Measurements from ENCODE around the gene CABLES2. TPM values are rescaled to one million over a fixed set of nuclear protein-coding genes. Genes with fewer than 3 reads are reported as not detected.

CABLES2 gene
- total RNA-seq, 1 donor from 2014 or later = 6.9 TPM

GRCh38 chr20:62404761-62405107 is 2.4 kb downstream of the CABLES2 start:
- DNase-seq (ENCODE audit: low read depth) = no peak
- Histone ChIP-seq H3K27me3 (ENCODE audit: control insufficient read depth, insufficient read depth, low read length) (peaks cover 2% of the 10 kb centered on the region), H3K4me3 (ENCODE audit: low read depth, low read length) (no peak overlapping the region), H3K36me3 (ENCODE audit: control insufficient read depth, insufficient read depth, low read length) (no peaks in the 10 kb centered on the region)
- TF ChIP-seq CTCF (IDR thresholded peaks at IDR 0.05; ENCODE audit: insufficient read depth, low read length, poor library complexity, severe bottlenecking) = no peak

- Histone ChIP-seq H3K27me3 (ENCODE audit: control insufficient read depth, insufficient read depth, low read length) (peaks cover 2% of the 10 kb centered on the region), H3K36me3 (ENCODE audit: control insufficient read depth, insufficient read depth, low read length) (no peaks in the 10 kb centered on the region), H3K4me3 (ENCODE audit: low read depth, low read length) (no peak overlapping the region)
- DNase-seq (ENCODE audit: low read depth) = no peak
- TF ChIP-seq CTCF (IDR thresholded peaks at IDR 0.05; ENCODE audit: insufficient read depth, low read length, poor library complexity, severe bottlenecking) = no peak
Measured at GRCh38 chr20:62404112-62404665, 2.9 kb downstream of the CABLES2 start.

- no peaks in the 10 kb centered on the region for H3K36me3 ChIP-seq (ENCODE audit: control insufficient read depth, insufficient read depth, low read length)
- TF ChIP-seq CTCF (IDR thresholded peaks at IDR 0.05; ENCODE audit: insufficient read depth, low read length, poor library complexity, severe bottlenecking) = no peak
- no peak overlapping the region for H3K4me3 ChIP-seq (ENCODE audit: low read depth, low read length)
- peaks cover 2% of the 10 kb centered on the region for H3K27me3 ChIP-seq (ENCODE audit: control insufficient read depth, insufficient read depth, low read length)
- no peak for DNase-seq (ENCODE audit: low read depth)
Measured at GRCh38 chr20:62403331-62403730, 3.8 kb downstream of the CABLES2 start.

- Histone ChIP-seq H3K36me3 (ENCODE audit: control insufficient read depth, insufficient read depth, low read length) (no peaks in the 10 kb centered on the region), H3K27me3 (ENCODE audit: control insufficient read depth, insufficient read depth, low read length) (no peaks in the 10 kb centered on the region), H3K4me3 (ENCODE audit: low read depth, low read length) (no peak overlapping the region)
- no peak for TF ChIP-seq CTCF (IDR thresholded peaks at IDR 0.05; ENCODE audit: insufficient read depth, low read length, poor library complexity, severe bottlenecking)
- no peak for DNase-seq (ENCODE audit: low read depth)
Measured at GRCh38 chr20:62402456-62403150, 4.5 kb downstream of the CABLES2 start.

GRCh38 chr20:62401331-62401779 is 5.7 kb downstream of the CABLES2 start:
- peak; percentile 7 for TF ChIP-seq CTCF (IDR thresholded peaks at IDR 0.05; ENCODE audit: insufficient read depth, low read length, poor library complexity, severe bottlenecking)
- H3K4me3 ChIP-seq (ENCODE audit: low read depth, low read length) = no peak overlapping the region
- no peak for DNase-seq (ENCODE audit: low read depth)
- no peaks in the 10 kb centered on the region for H3K36me3 ChIP-seq (ENCODE audit: control insufficient read depth, insufficient read depth, low read length)
- H3K27me3 ChIP-seq (ENCODE audit: control insufficient read depth, insufficient read depth, low read length) = no peaks in the 10 kb centered on the region

GRCh38 chr20:62400541-62400940 is 6.5 kb downstream of the CABLES2 start:
- H3K4me3 ChIP-seq (ENCODE audit: low read depth, low read length) = no peak overlapping the region
- no peak for TF ChIP-seq CTCF (IDR thresholded peaks at IDR 0.05; ENCODE audit: insufficient read depth, low read length, poor library complexity, severe bottlenecking)

More at GRCh38 chr20:62400541-62400940, 6.5 kb downstream of the CABLES2 start:
- H3K36me3 ChIP-seq (ENCODE audit: control insufficient read depth, insufficient read depth, low read length) = no peaks in the 10 kb centered on the region
- no peak for DNase-seq (ENCODE audit: low read depth)
- no peaks in the 10 kb centered on the region for H3K27me3 ChIP-seq (ENCODE audit: control insufficient read depth, insufficient read depth, low read length)
